ENCODE results near the gene CASP2. TPM values are rescaled to one million over a fixed set of nuclear protein-coding genes. Genes with fewer than 3 reads are reported as not detected.
A peak's percentile ranks its signal among the peaks of the same experiment; 100 is the strongest.

Gene CASP2
- total RNA-seq, 1 experiment from 2014 or later, result 21.4 TPM

DNA sequence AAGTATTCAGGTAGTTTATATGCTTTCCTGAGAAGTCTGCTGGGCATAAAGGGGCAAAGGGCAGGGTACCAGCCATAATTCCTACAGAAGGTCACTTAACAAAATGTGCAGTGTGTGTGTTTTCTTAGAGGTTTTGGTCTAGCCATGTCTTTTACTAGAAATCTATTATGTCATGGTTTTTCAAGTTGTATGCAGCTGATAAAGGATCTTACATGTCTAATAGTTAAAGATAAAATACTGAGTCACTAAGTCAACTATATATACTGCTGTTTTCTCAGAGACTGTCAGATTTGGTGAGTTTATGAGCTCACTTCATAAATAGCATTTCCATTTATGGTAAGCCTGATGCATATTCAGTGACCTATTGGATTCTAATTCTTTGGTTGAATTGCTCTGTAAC is 7.7 kb downstream of the CASP2 start:
- no peak for DNase-seq (ENCODE audit: low read depth)

DNA sequence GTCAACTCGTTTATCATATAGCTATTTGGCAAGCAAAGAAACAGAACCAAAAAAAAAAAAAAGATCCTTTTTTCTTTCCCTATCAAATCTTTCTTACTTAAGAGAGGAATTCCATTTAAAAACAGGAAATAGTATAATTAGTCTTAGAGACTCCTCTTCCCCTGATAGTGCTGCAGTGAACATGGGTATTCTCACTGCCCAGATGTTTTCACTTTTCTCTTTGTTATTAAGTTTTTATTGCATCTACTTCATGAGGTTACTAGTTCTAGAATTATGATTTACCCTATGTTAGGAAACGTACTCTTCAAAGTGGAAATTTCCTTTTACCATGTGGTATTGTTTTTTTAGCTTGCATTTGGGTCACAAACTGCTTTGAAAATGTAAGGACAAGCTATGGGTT is 8.5 kb downstream of the CASP2 start:
- no peak for DNase-seq (ENCODE audit: low read depth)

DNA sequence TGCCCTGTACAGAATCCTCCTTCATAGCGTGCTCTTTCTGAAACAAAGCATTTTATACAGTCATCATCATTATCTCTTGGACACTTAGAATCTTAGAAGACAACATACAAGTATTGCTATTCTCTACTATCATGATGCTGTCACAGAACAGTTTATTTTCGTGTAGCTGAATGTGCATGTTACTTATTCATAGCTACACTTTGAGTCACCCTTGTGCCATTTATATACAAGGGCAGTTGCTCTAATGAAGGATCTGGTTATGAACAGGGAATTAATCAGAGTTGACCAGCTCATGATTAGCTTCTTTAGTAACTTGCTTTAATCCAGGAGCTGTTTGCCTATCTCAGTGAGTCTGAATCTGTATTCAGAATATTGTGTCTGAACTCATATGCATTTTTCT is 11.2 kb downstream of the CASP2 start:
- no peak for DNase-seq (ENCODE audit: low read depth)

DNA sequence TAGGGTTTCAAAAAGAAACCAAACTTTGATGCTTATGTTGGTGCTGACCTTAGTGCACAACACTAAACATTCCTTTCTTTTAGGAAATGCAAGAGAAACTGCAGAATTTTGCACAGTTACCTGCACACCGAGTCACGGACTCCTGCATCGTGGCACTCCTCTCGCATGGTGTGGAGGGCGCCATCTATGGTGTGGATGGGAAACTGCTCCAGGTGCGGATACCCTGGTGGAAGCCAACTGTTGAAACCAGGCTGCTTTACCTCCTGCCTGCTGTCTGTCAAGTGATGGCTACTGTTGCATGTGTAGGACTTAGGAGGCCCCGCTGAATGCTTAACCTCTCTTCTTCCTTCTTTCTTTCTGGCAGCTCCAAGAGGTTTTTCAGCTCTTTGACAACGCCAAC is 11.7 kb downstream of the CASP2 start:
- peak; percentile 39 for DNase-seq (ENCODE audit: low read depth)

DNA sequence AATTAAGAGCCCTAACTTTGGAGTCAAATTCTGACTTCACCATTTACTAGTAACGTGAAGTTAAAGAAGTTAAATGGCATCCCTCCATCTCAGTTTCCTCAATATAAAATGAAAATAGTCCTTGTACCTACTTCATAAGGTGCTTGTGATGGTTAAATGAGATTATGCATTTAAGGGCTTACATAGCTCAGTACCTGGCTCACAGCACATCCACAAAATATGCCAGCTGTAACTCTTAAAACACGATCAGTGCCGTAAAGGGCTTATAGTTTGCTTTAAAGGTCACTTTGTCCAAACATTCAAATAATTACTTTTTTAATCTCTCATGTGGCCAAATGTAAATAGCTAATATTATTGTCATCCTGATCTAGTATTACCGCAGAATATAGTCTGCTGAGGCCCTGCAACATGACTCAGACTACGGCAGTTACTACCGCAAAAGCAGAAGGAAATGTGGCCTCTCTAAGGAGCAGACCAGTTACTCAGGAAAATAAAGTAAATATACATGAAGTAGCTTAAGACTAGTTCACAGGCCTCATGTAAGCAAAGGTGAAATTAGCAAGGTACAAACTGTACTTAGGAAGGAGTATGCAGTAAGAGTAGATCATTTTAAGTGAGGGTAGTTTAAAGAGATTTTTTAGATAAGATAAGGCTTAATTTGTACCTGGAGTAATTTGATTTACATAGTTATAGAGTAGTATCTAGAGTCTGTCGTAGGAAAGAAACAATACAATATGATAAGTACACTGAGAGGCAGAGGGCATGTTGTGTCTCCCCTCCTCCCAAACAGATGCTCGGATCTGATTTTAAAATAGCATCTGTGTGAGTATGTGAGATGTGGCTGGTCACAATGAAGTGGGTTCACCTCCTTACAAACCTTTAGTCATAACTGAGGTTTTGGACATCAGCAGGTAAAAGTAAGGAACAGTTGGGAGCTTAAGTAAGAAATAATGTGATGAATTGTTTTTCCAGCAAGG is 13.1 kb downstream of the CASP2 start:
- no peak for DNase-seq (ENCODE audit: low read depth)

DNA sequence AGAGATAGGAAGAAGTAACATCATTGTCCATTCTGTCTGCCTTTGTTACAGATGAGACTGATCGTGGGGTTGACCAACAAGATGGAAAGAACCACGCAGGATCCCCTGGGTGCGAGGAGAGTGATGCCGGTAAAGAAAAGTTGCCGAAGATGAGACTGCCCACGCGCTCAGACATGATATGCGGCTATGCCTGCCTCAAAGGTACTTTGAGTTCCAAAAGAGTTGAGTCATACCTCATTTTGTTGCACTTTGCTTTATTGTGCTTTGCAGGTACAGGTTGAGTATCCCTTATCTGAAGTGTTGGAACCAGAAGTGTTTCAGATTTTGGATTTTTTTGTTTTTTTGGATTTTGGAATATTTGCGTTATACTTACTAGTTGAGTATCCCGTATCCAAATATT is 15.6 kb downstream of the CASP2 start:
- no peak for DNase-seq (ENCODE audit: low read depth)

DNA sequence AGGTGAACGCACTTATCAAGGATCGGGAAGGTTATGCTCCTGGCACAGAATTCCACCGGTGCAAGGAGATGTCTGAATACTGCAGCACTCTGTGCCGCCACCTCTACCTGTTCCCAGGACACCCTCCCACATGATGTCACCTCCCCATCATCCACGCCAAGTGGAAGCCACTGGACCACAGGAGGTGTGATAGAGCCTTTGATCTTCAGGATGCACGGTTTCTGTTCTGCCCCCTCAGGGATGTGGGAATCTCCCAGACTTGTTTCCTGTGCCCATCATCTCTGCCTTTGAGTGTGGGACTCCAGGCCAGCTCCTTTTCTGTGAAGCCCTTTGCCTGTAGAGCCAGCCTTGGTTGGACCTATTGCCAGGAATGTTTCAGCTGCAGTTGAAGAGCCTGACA is 16.8 kb downstream of the CASP2 start:
- DNase-seq (ENCODE audit: low read depth), result no peak

DNA sequence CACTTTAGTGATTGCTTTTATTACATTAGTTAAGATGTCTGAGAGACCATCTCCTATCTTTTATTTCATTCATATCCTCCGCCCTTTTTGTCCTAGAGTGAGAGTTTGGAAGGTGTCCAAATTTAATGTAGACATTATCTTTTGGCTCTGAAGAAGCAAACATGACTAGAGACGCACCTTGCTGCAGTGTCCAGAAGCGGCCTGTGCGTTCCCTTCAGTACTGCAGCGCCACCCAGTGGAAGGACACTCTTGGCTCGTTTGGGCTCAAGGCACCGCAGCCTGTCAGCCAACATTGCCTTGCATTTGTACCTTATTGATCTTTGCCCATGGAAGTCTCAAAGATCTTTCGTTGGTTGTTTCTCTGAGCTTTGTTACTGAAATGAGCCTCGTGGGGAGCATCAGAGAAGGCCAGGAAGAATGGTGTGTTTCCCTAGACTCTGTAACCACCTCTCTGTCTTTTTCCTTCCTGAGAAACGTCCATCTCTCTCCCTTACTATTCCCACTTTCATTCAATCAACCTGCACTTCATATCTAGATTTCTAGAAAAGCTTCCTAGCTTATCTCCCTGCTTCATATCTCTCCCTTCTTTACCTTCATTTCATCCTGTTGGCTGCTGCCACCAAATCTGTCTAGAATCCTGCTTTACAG is 17.4 kb downstream of the CASP2 start:
- peak; percentile 68 for DNase-seq (ENCODE audit: low read depth)

DNA sequence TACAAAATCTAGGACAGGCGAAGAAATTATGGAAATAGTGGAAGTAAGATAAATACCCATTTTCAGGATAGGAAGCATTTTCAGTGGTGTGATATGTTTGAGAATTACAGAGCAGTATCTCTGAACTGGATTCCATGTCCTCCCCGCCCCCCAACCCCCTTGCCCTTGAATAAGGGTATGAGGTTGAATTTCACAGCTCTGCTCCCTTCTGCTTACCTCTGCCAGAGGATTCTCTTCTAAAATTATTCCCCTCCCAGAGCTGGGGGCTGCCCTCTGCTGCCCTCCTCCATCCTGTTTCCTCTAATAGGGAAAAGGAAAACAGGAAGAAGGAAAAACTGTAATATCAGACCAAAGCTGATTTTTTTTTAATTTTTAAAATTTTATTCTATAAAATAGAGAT is 20.5 kb downstream of the CASP2 start:
- no peak for DNase-seq (ENCODE audit: low read depth)

DNA sequence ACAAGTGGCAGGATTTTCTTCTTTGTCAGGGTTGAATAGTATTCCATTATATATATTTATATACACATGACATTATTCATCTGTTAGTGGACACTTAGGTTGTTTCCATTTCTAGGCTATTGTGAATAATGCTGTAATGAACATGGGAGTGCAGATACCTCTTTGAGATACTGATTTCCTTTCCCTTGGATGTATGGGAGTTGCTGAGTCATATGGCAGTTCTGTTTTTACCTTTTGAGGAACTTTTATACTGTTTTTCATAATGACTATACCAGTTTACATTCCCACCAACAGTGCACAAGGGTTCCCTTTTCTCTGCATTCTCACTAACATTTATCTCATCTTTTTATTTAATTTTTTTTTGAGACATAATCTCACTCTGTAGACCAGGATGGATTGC is 26.0 kb downstream of the CASP2 start:
- DNase-seq (ENCODE audit: low read depth), result no peak

DNA sequence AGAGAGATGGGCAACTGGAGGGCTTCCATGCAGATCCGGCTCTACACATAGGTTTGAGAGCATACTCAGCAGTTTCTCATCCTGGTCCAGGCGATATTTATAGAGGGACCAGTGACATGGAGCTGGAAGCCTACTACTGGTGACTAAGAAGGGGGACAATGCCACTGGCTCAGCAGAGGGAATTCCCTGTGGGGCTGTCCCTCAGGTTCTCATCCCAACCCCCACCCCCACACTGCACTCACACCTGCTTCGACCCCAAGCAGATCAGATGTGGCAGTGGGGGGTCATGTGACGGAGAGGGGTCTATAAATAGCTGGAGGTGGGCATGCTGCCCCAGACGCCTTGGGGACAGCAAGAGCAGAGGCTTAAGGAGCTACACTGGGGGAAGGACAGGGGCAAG is 27.6 kb downstream of the CASP2 start, which contains the start of gene CLCN1:
Gene CLCN1 (plus strand): TSS at position 336 of the 400 bp plus-strand sequence. CDS start 102 bp downstream, outside the sequence.
- DNase-seq (ENCODE audit: low read depth), result no peak

DNA sequence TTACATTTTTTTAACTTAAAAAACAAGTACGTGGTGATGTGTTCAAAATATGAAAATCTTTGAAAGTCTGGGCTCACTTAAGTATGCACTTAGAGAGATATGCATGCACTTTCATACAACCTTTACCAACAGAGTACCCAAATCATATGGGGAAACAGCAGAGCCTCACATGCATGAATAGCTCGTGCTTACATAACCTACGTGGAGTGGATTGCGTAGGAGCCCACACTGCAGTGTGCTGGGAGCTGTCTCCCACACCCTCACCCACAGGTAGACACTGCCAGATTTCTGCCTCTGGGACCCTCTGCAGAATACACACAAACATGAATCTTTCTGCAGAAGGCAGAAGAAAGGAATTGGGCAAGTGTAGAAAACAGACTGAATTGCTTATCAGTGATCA is 28.3 kb downstream of the CASP2 start:
- DNase-seq (ENCODE audit: low read depth), result no peak

DNA sequence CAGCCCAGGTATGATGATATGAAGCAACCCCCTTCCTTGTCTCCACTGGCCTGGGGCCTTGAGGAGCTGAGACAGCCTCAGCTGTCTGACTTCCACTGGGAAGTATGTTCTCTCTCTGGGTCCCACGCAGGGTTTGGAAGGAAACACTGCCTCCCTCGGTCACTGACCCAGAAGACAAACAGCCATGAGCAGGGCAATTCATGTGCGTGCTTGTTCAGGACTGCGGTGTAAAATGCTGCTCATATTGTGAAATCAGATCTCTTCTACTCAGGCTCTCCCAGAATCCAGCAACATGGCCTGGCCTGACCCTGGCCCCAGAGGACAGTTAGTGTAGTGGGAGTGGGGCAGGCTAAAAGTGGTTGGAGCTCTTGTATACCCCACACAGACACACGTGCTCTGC is 30.5 kb downstream of the CASP2 start:
- no peak for DNase-seq (ENCODE audit: low read depth)

DNA sequence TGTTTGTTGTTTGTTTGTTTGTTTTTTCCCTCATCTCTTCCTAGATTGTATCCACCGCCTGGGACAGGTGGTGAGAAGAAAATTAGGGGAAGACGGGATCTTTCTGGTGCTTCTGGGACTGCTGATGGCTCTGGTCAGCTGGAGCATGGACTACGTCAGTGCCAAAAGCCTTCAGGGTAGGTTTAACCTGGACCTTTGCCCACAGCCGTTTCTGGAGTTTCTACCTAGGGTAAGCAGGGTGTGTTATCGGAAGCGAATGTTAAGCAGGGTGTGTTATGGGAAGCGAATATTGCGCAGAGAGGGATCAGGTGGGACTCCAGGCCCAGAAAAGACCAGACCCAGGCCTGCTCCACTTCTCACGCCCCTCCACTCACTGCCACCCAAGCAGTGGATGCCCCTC is 32.5 kb downstream of the CASP2 start:
- DNase-seq (ENCODE audit: low read depth), result no peak

DNA sequence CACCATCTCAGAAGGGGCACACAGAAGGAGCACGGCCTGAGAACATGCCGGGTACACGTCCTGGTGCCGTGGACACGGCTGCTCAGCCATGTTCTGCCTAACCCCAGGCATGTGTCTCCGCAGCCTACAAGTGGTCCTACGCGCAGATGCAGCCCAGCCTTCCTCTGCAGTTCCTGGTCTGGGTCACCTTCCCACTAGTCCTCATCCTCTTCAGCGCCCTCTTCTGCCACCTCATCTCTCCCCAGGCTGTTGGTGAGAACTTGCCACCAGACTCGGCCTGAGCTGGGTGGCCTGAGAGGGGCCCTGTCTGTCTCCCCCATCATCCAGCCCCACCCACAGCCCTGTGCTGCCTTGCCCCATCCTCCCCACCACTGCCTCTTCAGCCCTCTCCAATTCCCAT is 33.1 kb downstream of the CASP2 start:
- DNase-seq (ENCODE audit: low read depth), result no peak

DNA sequence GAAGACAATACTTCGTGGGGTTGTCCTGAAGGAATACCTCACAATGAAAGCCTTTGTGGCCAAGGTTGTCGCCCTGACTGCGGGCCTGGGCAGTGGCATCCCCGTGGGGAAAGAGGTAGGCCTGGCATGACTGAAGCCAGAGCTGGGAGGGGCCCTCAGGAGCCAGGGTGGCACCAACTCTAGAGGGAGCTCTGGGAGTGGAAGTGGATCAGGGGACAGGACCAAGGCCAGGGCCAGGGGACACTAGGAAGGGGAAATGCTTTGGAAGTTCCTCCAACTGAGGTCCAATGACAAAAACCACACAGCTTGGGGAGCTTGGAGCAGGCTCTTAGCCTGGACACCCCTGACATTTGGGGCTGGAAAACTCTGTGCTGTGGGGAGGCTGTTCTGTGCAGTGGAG is 33.6 kb downstream of the CASP2 start:
- peak; percentile 28 for DNase-seq (ENCODE audit: low read depth)

DNA sequence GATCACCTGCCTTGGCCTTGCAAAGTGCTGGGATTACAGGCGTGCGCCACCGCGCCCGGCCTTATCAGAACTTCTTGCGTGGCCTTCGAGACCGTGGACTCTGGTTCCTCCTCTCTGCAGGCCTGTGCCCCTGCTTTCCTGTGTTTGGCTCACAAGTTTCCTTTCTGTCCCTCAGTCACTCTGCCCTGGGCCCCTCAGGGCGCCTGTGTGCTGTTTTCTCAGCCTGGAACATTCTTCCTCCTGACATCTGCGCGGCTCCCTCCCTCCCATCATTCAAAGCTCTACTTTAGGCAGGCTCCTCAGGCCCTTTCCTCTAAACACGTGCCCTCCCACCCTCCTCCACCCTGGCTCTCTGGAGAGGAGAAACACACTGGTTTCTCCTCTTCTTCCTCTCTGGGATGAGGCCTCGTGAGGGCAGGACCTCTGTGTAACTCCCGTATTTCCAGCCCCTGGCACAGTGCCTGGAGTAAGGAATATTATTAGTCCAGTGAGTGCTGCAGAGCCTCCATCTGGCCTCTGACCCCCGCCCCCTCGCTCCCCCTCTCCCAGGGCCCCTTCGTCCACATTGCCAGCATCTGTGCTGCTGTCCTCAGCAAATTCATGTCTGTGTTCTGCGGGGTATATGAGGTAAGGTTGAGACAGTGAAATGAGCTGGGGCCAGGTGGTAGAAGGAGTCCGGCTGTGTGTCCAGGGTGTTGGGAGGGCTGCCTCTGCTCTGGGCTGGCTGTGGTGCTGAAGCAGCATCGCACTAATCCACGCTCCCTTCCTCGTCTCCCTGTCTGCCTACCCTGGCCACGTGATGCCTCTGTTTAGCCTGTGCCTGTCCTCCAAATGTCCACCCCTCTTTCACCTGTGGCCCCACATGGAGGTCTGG is 34.8 kb downstream of the CASP2 start:
- DNase-seq (ENCODE audit: low read depth), result no peak

DNA sequence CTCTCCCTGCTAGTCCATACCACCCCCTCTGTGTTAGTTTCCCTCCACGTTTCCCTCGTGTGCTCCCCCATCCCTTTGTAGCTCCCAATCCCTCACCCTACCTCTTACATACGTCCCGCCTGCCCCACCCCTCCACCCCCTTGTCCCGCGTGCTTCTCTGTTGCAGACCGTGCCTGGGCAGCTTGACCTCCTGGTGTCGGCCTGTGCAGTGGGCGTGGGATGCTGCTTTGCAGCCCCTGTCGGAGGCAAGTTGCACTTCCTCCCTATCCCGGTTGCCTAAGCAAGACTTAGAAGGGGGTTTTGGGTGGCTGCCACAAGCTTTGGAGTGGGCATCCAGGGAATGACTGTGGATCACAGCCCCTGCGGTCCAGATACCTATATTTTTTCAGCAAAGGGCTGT is 35.5 kb downstream of the CASP2 start:
- no peak for DNase-seq (ENCODE audit: low read depth)

DNA sequence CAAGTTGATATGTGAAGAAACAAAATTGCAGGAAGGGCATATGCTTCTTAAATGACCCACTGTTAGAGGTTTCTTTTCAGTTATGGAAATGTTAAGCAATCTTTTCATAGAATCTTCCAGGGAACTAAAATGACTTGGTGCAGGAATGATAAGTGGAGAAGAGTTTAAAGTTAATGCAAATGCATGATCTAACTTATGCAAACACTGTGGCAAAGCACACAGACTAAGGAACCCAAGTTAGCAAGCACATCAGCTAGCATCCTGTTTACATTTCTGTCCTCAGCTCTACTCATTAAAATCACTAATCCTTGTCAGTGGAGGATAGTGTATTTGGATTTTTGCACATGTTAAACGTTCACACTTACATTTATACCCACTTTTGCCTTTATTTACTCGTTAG is 37.1 kb downstream of the CASP2 start:
- DNase-seq (ENCODE audit: low read depth), result no peak

DNA sequence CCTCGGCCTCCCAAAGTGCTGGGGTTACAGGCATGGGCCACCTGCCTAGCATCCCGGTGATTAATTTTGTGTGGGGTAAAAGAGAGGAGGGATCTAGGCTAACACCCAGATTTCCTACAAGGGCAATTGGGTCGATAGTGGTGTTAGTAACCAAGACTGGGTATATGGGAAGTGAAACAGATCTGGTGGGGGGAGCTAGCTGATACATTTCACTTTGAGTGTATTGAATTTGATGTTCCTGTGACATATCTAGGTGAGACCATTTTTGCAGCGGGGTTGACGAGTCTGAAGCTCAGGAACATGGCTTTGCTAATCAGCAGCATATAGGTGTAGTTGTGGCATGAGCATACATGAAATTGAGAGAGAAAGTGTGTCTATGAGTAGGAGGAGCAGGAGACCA is 39.8 kb downstream of the CASP2 start:
- no peak for DNase-seq (ENCODE audit: low read depth)

DNA sequence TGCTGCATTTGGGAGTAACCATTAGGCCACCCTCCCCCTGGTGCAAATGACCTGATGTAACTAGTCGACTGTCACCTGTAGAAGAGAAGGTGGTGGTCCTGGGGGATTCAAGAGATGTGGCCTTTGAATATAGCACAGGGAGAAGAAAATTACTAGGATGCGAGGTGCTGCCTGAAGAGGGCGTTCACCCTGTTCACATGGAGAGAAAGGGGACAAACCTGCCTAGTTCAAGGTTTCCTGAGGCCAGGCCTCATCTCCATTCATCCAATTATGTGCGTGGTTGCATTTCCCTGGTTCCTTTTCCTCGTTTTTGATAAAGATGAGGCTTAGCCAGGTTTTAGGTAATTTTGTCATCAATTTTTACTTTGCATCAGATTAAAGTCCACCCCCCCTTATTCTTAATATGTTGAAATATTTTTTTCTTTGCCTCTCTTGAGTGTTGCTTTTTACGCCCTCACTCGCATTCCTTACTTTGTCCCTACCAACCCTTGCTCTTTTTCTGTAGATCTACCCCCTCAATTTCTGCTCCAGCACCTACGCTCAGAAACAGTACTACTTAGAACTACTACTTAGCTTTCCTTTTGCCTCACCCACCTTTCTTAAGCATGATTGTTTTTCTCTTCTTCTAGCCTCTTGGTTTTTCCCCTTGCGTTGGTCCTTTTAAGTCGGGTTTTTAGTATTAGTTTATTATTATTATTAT is 41.5 kb downstream of the CASP2 start:
- DNase-seq (ENCODE audit: low read depth), result no peak

Data from Daoy (cell line).